ENCODE data around the gene QKI.

DNA sequence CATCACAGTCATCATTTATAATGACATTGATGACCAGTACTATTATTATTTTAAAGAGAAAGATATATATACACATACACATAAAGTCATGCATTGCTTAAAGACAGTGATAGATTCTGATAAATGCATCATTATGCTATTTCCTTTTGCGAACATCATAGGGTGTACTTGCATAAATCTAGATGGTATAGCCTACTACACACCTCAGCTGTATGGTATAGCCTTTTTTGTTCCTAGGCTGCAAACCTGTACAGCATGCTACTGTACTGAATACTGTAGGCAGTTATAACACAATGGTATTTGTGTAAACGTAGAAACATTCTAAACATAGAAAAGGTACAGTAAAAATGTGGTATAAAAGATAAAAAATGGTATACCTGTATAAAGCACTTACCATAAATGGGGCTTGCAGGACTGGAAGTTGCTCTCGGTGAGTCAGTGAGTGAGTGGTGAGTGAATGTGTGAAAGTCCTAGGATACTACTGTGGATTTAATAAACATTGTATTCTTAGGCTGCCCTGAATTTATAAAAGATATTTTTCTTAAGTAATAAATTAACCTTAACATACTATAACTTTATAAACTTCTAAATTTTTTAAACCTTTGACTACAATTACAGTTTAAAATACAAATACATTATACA lies 23.9 kb downstream of the QKI start:
- TF ChIP-seq CTCF (IDR thresholded peaks at IDR 0.05; ENCODE audit: borderline replicate concordance, extremely low read depth, low read length, poor library complexity, severe bottlenecking) (no peak), EZH2 (IDR thresholded peaks at IDR 0.05; ENCODE audit: borderline replicate concordance, low read depth, low read length, severe bottlenecking) (no peak)

Data from DND-41 (cell line).